ENCODE data around the gene PRSS21.

DNA sequence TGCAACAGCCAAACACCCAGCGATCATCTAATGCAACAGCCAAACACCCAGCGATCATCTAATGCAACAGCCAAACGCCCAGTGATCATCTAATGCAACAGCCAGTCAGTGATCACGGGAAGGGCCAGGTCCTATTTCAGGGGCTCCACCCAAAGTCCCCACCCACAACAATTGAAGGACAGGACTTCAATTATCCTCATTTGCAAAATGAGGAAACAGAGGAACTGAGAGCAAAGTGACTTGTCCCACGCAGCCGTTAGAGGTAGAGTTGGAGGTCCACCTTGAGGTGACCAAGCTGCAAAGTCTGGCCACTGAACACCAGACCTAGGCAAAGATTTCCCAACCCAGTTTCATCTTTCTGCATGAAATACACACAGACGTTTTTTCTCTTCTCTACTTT lies 16.7 kb downstream of the PRSS21 start:
- TF ChIP-seq, protein P1, sequence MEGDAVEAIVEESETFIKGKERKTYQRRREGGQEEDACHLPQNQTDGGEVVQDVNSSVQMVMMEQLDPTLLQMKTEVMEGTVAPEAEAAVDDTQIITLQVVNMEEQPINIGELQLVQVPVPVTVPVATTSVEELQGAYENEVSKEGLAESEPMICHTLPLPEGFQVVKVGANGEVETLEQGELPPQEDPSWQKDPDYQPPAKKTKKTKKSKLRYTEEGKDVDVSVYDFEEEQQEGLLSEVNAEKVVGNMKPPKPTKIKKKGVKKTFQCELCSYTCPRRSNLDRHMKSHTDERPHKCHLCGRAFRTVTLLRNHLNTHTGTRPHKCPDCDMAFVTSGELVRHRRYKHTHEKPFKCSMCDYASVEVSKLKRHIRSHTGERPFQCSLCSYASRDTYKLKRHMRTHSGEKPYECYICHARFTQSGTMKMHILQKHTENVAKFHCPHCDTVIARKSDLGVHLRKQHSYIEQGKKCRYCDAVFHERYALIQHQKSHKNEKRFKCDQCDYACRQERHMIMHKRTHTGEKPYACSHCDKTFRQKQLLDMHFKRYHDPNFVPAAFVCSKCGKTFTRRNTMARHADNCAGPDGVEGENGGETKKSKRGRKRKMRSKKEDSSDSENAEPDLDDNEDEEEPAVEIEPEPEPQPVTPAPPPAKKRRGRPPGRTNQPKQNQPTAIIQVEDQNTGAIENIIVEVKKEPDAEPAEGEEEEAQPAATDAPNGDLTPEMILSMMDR (IDR thresholded peaks at IDR 0.05) = no peak
- TF ChIP-seq POLR2A (IDR thresholded peaks at IDR 0.05) = no peak
